Ishikawa (cell line): Measurements from ENCODE around the gene TNFRSF17.

Experiments
- CEBPB ChIP-seq: IDR thresholded peaks from 2 replicates; pipeline ENCODE4 v1.6.1; 2012
- CREB1 ChIP-seq: IDR thresholded peaks from 2 replicates; pipeline ENCODE4 v1.6.1; 2012; ENCODE audit warnings: low read depth
- EGR1 ChIP-seq: IDR thresholded peaks from 2 replicates; pipeline ENCODE4 v1.6.1; 2012
- EP300 ChIP-seq: IDR thresholded peaks from 2 replicates; pipeline ENCODE4 v1.6.1; 2012; ENCODE audit warnings: borderline replicate concordance
- FOXM1 ChIP-seq: IDR thresholded peaks from 2 replicates; pipeline ENCODE4 v1.6.1; 2012; ENCODE audit warnings: low read depth, borderline replicate concordance
- NFIC ChIP-seq: IDR thresholded peaks from 2 replicates; pipeline ENCODE4 v1.6.1; 2012
- RAD21 ChIP-seq: IDR thresholded peaks from 2 replicates; pipeline ENCODE4 v1.6.1; 2012; ENCODE audit warnings: low read depth
- TAF1 ChIP-seq: IDR thresholded peaks from 2 replicates; pipeline ENCODE4 v1.6.1; 2012; ENCODE audit warnings: low read depth, mild to moderate bottlenecking
- TCF12 ChIP-seq: IDR thresholded peaks from 2 replicates; pipeline ENCODE4 v1.6.1; 2012; ENCODE audit warnings: low read depth
- TEAD4 ChIP-seq: IDR thresholded peaks from 2 replicates; pipeline ENCODE4 v1.6.1; 2012
- YY1 ChIP-seq: IDR thresholded peaks from 2 replicates; pipeline ENCODE4 v1.6.1; 2012; ENCODE audit warnings: low read depth
- ZBTB7A ChIP-seq: IDR thresholded peaks from 2 replicates; pipeline ENCODE4 v1.6.1; 2012; ENCODE audit warnings: low read depth
- TF ChIP-seq, protein P1 (sequence below): IDR thresholded peaks from 2 replicates; pipeline ENCODE4 v1.6.1; 2012
- TF ChIP-seq, protein P2 (sequence below): IDR thresholded peaks from 2 replicates; pipeline ENCODE4 v1.6.1; 2012; ENCODE audit warnings: low read depth, mild to moderate bottlenecking
- TF ChIP-seq, protein P3 (sequence below): IDR thresholded peaks from 2 replicates; pipeline ENCODE4 v1.6.1; 2012

The TNFRSF17 gene

DNA sequence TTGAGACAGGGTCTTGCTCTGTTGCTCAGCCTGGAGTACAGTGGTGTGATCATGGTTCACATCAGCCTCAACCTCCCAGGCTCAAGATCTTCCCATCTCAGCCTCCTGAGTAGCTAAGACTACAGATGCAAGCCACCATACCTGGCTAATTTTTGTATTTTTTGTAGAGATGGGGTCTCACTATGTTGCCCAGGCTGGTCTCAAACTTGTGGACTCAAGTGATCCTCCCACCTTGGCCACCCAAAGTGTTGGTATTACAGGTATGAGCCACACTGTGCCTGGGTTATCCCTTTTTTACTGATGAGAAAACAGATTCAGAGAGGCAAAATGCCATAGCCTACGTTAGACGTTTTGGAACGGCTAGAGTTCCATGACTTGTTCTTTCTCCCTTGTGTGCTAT lies 41.6 kb downstream of the TNFRSF17 start:
- TF ChIP-seq CREB1: no peak
- TF ChIP-seq TCF12: no peak
- no peak for TF ChIP-seq FOXM1
- TF ChIP-seq, protein P1, sequence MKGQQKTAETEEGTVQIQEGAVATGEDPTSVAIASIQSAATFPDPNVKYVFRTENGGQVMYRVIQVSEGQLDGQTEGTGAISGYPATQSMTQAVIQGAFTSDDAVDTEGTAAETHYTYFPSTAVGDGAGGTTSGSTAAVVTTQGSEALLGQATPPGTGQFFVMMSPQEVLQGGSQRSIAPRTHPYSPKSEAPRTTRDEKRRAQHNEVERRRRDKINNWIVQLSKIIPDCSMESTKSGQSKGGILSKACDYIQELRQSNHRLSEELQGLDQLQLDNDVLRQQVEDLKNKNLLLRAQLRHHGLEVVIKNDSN: no peak
- TF ChIP-seq YY1: no peak
- no peak for TF ChIP-seq EGR1
- TF ChIP-seq RAD21: no peak
- no peak for TF ChIP-seq ZBTB7A
- TF ChIP-seq, protein P2, sequence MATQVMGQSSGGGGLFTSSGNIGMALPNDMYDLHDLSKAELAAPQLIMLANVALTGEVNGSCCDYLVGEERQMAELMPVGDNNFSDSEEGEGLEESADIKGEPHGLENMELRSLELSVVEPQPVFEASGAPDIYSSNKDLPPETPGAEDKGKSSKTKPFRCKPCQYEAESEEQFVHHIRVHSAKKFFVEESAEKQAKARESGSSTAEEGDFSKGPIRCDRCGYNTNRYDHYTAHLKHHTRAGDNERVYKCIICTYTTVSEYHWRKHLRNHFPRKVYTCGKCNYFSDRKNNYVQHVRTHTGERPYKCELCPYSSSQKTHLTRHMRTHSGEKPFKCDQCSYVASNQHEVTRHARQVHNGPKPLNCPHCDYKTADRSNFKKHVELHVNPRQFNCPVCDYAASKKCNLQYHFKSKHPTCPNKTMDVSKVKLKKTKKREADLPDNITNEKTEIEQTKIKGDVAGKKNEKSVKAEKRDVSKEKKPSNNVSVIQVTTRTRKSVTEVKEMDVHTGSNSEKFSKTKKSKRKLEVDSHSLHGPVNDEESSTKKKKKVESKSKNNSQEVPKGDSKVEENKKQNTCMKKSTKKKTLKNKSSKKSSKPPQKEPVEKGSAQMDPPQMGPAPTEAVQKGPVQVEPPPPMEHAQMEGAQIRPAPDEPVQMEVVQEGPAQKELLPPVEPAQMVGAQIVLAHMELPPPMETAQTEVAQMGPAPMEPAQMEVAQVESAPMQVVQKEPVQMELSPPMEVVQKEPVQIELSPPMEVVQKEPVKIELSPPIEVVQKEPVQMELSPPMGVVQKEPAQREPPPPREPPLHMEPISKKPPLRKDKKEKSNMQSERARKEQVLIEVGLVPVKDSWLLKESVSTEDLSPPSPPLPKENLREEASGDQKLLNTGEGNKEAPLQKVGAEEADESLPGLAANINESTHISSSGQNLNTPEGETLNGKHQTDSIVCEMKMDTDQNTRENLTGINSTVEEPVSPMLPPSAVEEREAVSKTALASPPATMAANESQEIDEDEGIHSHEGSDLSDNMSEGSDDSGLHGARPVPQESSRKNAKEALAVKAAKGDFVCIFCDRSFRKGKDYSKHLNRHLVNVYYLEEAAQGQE: no peak
- TF ChIP-seq EP300: no peak
- no peak for TF ChIP-seq CEBPB
- TF ChIP-seq, protein P3, sequence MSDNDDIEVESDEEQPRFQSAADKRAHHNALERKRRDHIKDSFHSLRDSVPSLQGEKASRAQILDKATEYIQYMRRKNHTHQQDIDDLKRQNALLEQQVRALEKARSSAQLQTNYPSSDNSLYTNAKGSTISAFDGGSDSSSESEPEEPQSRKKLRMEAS: no peak
- TF ChIP-seq TAF1: no peak
- TF ChIP-seq NFIC: no peak
- no peak for TF ChIP-seq TEAD4

DNA sequence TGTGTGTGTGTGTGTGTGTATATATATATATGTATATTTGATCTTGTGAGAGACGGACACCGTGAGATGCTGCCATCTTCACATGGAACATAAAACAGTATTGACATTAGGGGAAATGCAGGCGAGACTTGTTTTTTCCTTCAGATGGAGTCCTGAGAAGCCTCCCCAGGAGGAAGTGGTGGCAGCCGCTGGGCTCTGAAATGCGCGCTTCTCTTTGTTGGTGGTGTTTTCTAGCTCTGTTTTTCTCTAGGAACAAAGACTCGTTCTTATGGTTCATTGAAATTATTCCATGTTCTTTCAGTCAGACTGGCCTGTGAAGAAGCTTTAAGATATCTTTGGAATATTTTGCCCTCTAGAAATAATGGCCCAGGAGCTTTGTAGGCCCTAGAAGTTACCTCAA lies 44.5 kb downstream of the TNFRSF17 start:
- TF ChIP-seq FOXM1 (no peak), TAF1 (no peak), CEBPB (no peak), CREB1 (no peak), ZBTB7A (no peak), YY1 (no peak), TCF12 (no peak), TEAD4 (no peak), RAD21 (no peak), NFIC (no peak), EP300 (no peak)
- TF ChIP-seq, protein P2: no peak
- TF ChIP-seq, protein P1: no peak

DNA sequence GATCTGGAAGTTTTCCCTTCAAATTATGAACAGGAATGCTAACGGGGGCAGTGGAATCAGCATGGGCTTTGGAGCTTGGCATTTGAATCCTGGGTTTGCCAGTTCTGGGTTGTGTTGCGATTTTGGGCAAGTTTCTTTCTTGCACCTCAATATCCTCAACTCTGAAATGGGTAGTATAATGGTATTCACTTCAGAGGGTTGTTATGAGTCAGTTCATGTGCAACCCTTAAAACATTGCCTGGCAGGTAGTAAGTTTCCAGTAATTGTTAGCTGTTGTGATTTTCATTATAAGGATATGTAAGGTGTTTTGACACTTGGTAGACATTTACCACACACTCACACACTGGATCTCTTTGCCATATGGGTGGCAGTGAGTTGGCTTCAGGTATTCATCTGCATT lies 44.9 kb downstream of the TNFRSF17 start:
- TF ChIP-seq TEAD4: no peak
- TF ChIP-seq CREB1: no peak
- TF ChIP-seq, protein P3: no peak
- TF ChIP-seq, protein P2: no peak

DNA sequence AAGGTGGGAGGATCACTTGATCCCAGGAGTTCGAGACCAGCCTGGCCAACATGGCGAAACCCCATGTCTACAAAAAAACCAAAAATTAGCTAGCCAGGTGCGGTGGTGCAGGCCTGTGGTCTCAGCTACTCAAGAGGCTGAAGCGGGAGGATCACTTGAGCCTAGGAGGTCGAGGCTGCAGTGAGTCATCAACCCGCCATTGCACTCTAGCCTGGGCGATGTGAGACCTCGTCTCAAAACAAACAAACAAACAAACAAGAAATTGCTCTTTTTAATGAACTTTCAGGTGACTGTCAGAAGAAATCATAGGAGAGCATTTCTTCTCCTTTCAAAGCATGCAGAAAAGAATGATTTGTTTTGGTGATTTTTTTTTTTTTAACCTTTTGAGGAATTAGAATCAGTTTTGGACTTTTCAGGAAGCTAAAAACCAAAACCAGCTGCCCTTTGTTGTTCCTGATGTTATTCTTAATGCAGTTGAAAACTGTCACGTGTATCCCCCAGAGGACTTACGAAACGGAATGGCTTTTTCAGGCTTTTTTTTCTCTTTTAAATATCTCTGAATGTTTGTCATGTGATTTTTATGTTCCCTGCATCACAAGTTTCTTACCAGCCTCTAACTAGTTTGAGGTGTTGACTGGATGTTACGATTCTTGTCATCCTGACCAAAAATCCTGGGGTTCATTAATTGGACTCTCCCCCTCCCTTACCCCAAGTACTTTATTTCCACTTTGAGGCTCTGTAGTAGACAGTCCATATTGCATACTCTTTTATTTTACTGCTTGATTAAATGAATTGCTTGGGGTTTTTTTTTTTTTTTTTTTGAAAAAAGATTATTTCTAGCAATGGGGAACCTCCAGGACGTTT lies 45.6 kb downstream of the TNFRSF17 start:
- TF ChIP-seq, protein P3: no peak
- no peak for TF ChIP-seq EGR1
- TF ChIP-seq YY1: no peak
- TF ChIP-seq, protein P2: no peak
- TF ChIP-seq TEAD4: no peak
